Brain microvascular endothelial cell (primary cell): ENCODE data around the gene AKT1S1.

Source experiments
- DNase-seq: peaks from one replicate; pipeline ENCODE4 v3.0.0-alpha.2; 2020
- H3K27ac ChIP-seq: fragments of 250-450 bp; sonication (Bioruptor Pico); 2 replicates; pipeline ENCODE4 v1.5.1; 2020; ENCODE audit warnings: mild to moderate bottlenecking, moderate library complexity
- H3K27me3 ChIP-seq: fragments of 250-450 bp; sonication (Bioruptor Pico); replicated peaks from 2 replicates; pipeline ENCODE4 v1.5.1; 2020; ENCODE audit warnings: mild to moderate bottlenecking
- H3K36me3 ChIP-seq: fragments of 250-450 bp; sonication (Bioruptor Pico); replicated peaks from 2 replicates; pipeline ENCODE4 v1.5.1; 2020; ENCODE audit warnings: mild to moderate bottlenecking
- H3K4me3 ChIP-seq: 2 replicates; pipeline ENCODE4 v1.5.1; 2011; ENCODE audit warnings: low read depth, mild to moderate bottlenecking, control low read depth, low read length, moderate library complexity
- in situ Hi-C: cut with HindIII; loops from 2 replicates; pipeline ENCODE4 v1.10.0; 2017; ENCODE audit warnings: low sequenced_read_pairs, low pct_ligation_motif_present
- TF ChIP-seq, protein P1 (sequence below): IDR thresholded peaks from 2 replicates; pipeline ENCODE4 v1.5.1; 2011; ENCODE audit warnings: low read depth, mild to moderate bottlenecking, moderate library complexity, low read length, control low read depth, inconsistent platforms; ENCODE audit errors: missing control alignments

The AKT1S1 gene

DNA sequence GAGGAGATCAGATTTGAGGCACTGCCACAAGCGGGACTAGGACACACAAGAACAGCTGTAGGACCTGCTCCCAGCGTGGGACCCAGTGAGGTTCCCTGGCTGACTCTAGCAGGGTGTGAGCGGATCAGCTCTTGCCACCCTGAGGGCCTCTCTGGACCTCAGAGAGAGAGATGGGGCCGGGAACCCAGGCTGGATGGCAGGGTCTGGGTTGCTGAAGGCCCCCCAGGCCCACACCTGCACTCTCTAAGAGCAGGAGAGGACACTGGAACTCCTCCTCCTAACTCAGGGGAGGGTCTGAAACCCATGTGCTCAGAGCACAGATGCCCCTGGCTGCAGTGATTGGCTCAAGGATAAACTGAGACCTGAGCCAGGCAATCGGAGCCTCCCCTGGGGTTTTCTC lies 33.0 kb upstream of the AKT1S1 start:
- peaks cover 35% of the 10 kb centered on the region for H3K36me3 ChIP-seq
- in situ Hi-C loops, result no loop called here
- no peak for DNase-seq
- TF ChIP-seq, protein P1, sequence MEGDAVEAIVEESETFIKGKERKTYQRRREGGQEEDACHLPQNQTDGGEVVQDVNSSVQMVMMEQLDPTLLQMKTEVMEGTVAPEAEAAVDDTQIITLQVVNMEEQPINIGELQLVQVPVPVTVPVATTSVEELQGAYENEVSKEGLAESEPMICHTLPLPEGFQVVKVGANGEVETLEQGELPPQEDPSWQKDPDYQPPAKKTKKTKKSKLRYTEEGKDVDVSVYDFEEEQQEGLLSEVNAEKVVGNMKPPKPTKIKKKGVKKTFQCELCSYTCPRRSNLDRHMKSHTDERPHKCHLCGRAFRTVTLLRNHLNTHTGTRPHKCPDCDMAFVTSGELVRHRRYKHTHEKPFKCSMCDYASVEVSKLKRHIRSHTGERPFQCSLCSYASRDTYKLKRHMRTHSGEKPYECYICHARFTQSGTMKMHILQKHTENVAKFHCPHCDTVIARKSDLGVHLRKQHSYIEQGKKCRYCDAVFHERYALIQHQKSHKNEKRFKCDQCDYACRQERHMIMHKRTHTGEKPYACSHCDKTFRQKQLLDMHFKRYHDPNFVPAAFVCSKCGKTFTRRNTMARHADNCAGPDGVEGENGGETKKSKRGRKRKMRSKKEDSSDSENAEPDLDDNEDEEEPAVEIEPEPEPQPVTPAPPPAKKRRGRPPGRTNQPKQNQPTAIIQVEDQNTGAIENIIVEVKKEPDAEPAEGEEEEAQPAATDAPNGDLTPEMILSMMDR, result no peak
- H3K27ac ChIP-seq, result no peak overlapping the region
- no peak overlapping the region for H3K4me3 ChIP-seq
- no peaks in the 10 kb centered on the region for H3K27me3 ChIP-seq

DNA sequence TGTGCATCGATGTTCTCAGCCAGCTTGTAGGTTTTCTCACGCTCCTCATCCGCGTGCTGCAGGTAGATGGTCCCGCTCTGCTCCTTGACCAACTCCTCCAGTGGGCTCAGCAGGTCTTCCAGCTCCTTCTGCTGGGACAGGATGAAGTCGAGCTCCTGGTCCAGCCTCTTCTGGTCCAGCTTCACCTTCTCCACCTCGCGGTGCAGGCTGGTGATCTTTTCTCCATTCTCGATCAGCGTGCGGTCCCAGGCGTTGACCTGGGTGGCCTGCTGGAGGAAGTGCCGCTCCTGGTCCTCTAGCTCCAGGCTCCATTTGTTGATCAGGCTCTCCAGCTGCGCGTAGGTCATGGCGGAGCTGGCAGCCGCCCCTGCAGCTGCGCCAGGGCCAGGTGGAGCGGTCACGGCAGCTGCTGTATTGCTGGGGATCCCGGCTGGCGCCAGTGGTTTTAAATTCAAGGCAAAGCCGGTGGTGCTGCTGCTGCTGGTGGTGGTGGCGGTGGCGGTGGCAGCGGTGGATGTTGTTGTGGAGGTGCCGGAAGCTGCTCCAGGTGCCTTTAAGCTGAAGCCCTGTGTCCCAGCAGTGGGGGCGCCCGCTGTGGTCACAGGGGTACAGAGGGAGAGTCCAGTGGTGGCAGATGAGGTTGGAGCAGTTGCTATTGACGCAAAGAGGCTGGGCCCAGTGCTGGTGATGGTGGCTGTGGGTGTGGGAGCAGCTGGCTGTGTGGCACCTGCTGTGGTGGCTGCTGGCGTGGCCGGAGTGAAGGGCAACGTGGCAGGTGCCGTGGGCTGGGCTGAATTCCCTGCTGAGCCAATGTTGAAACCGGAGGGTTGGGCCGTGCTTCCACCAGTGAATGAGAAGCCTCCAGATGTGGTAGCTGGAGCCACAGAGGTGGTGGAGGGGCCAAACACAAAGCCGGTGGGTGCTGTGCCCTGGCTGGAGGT lies 31.6 kb upstream of the AKT1S1 start:
- DNase-seq, result no peak
- TF ChIP-seq, protein P1, result no peak
- no peak overlapping the region for H3K27ac ChIP-seq
- H3K27me3 ChIP-seq, result no peaks in the 10 kb centered on the region
- peaks cover 32% of the 10 kb centered on the region for H3K36me3 ChIP-seq
- in situ Hi-C loops, result no loop called here
- H3K4me3 ChIP-seq, result no peak overlapping the region

DNA sequence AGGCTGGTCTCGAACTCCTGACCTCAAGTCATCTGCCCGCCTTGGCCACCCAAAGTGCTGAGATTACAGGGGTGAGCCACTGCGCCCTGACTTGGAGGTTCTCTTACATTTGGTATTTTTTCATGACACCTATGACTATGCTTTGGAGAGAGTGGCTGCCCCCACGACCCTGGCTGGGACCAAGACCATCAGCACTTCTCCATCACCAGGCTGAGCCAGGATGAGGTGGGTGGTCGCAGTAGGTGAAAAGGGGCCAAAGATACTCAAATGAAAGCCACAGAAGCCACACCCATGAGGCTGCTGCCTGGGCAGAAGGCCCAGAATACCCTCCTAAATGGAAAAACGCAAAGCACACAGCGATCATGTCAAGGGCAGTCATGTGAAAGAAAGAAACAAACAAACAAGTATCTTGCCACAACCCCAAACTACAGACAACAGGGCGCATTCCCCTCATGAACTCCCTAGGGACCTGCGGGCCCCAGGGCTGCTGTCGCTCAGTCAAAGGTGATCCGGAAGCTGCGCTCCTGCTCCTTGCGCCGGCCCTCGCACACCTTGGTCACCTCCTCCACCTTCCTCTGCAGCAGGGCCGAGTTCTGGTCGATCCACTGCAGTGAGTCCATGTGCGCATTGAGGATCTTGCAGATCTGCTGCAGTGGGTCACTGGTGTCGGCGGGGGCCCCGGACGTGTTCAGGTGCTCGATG lies 30.7 kb upstream of the AKT1S1 start:
- no peak for DNase-seq
- H3K27ac ChIP-seq, result no peak overlapping the region
- peaks cover 26% of the 10 kb centered on the region for H3K36me3 ChIP-seq
- H3K27me3 ChIP-seq, result no peaks in the 10 kb centered on the region
- TF ChIP-seq, protein P1, result no peak
- no peak overlapping the region for H3K4me3 ChIP-seq
- in situ Hi-C loops, result no loop called here

DNA sequence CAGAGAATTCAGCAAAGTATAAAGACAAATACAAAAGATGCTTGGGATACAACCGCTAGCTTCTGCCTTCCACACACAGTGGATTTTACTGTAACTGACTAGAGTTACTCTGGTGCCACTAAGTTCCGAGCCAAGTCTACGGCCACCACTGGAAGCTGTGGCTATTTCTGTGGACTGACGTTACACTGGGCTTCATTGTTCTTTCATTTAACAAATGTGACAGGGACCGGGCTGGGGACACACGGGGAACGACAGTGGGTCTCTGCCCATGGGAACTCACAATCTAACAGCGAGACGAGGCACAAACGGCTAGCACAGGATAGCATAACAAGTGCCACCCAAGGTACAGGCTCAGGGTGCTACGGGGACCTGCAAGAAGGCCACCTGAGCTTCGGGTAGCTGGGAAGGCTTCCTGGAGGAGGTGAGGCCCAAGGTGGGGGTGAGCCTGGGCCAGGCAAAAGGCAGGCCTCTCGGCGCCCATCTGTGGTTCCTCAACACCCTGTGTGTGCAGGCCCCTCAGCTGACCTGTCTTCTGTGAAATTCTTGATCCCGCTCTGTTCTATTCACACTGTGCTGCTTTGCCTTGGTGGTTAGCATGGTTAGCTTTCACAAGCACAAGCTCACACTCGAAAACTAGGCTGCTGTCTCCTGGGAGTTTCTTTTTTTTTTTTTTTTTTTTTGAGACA lies 29.9 kb upstream of the AKT1S1 start:
- H3K27ac ChIP-seq, result no peak overlapping the region
- H3K4me3 ChIP-seq, result no peak overlapping the region
- peaks cover 19% of the 10 kb centered on the region for H3K36me3 ChIP-seq
- TF ChIP-seq, protein P1, result no peak
- in situ Hi-C loops, result no loop called here
- no peaks in the 10 kb centered on the region for H3K27me3 ChIP-seq
- DNase-seq, result no peak

DNA sequence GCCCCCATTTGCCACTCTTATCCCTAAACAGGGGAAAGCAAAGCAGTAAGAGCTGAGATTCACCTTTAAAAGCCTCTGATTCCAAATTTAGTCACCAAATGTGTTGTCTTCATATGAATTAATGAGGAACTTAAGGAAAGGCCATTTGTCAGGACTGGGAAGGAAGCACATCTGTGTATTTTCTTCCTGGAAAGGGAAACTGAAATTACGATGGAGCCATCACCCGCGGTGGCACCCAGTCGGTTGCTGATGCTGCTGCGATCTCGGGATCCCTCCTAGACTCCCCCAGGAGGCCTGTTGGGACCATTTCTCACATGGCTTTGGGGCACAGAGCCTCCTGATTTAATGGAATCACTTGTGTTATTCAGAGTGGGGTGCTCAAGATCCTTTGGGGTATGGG lies 27.0 kb upstream of the AKT1S1 start:
- TF ChIP-seq, protein P1, result no peak
- Histone ChIP-seq H3K27ac (no peak overlapping the region), H3K36me3 (peaks cover 19% of the 10 kb centered on the region), H3K4me3 (no peak overlapping the region), H3K27me3 (no peaks in the 10 kb centered on the region)
- in situ Hi-C loops, result no loop called here
- no peak for DNase-seq
